ENCODE data around the gene FRYL.

Gene FRYL

DNA sequence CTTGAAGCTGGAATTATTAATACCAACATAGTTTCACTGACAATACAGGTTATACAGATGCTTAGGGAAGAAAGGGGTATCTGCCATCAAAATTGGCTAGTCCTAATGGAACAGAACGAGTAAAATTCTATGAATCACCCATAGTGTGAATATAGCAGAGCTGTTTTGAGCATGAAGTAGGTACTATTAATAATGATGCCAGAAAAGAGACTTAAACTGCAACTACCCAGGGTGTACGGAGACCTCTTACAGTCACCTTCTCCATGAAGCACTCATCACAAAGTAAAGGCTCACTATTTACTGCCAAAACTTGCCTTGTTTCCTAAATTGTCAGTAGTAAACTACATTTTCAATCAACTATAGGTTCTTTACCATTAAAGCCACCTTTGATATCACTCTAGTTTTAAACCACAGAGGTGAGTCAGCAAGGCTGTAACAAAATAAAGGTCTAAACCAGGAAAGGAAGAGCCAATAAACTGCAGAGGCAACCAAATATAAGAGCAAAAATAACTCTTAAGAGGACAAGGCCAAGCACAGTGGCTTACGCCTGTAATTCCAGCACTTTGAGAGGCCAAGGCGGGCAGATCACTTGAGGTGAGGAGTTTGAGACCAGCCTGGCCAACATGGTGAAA lies 114.4 kb downstream of the FRYL start:
- no peak for TF ChIP-seq ZFX (IDR thresholded peaks at IDR 0.05; ENCODE audit: borderline replicate concordance)
- TF ChIP-seq, protein P1, sequence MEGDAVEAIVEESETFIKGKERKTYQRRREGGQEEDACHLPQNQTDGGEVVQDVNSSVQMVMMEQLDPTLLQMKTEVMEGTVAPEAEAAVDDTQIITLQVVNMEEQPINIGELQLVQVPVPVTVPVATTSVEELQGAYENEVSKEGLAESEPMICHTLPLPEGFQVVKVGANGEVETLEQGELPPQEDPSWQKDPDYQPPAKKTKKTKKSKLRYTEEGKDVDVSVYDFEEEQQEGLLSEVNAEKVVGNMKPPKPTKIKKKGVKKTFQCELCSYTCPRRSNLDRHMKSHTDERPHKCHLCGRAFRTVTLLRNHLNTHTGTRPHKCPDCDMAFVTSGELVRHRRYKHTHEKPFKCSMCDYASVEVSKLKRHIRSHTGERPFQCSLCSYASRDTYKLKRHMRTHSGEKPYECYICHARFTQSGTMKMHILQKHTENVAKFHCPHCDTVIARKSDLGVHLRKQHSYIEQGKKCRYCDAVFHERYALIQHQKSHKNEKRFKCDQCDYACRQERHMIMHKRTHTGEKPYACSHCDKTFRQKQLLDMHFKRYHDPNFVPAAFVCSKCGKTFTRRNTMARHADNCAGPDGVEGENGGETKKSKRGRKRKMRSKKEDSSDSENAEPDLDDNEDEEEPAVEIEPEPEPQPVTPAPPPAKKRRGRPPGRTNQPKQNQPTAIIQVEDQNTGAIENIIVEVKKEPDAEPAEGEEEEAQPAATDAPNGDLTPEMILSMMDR (IDR thresholded peaks at IDR 0.05), result no peak
- no peak overlapping the region for H3K27ac ChIP-seq

DNA sequence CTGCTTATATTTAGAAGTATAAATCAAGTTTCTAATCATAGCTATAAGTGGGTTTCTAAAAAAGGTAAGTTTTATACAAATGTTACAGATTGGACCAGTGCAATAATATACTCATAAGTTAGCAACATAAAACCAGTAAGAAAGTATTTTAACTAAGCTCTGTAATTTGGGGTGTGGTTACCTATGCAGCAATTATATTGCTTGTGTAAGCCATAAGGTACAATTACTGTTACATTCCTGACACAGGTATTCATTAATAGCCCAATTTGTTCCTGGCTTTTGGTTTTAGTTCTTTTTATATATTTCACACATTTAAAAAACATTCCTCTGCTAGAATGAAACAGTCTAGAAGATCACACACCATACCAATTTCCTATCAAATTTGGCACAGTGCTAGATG lies 115.1 kb downstream of the FRYL start:
- no peak for TF ChIP-seq ZFX (IDR thresholded peaks at IDR 0.05; ENCODE audit: borderline replicate concordance)
- TF ChIP-seq, protein P1 (IDR thresholded peaks at IDR 0.05), result no peak
- no peak overlapping the region for H3K27ac ChIP-seq

DNA sequence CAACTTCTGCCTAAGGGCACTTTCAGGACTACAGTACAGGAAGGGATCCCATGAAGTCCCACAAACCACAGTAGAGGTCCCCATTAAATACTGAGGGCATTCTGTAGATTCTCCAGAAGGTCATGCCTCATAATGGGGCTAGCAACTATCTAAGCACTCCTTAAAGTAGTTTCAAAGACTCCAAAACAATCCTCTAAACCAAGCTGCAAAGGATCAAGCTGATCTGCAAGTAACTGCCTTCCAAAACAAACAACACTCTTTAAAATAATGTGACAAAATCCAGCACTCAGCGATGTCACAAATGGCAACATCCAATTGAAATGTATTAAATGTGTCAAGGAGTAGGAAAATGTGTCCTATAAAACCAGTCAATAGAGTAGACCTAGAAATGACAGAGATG lies 118.7 kb downstream of the FRYL start:
- H3K27ac ChIP-seq, result no peak overlapping the region
- no peak for TF ChIP-seq ZFX (IDR thresholded peaks at IDR 0.05; ENCODE audit: borderline replicate concordance)
- TF ChIP-seq, protein P1 (IDR thresholded peaks at IDR 0.05), result no peak

DNA sequence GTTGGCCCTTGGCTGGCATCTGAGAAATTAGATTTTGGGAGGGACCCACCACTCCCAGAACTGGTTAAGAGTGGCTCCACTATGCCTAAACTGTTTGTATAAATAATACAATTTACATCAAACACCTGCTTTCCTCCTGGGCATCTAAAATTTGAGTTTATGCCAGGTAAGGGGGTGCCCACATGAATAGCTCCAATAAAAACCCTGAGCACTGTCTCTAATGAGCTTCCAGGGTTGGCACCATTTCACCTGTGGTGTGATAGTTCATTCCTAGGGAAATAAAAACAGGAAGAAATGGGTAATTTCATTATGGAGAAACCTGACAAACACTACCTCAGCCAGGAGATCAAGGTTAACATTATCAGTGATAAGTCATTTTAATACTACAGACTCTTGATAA lies 119.7 kb downstream of the FRYL start:
- H3K27ac ChIP-seq, result no peak overlapping the region

DNA sequence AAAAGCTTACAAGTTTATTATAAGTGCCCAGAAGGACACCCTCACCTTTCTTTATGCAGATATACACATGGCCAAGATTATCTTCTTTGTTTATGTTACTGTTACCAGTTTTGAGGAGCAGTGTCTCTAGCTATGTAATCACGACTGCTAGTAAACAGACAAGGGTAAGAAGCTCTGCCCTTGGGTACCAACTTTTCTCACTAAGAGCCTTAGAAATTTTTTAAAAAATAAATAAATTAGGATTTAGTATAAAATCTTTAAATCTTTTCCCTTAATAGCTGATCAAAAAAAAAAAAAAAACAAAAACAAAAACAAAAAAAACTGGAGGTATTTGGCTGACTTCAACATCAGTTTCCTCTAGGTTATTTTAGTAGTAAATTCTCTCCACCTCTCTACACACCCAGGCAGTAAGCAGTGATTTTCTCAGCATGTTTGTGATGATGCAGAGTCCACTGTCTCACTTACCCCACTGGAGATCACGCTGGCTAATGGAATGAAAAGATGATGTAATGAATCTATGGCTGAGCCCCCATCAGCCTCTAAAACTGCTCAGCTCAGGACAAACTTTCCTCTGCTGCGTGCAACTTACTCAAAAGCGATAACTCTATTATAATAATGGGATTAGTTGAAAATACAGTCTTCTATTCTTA lies 125.9 kb downstream of the FRYL start:
- TF ChIP-seq, protein P1 (IDR thresholded peaks at IDR 0.05), result no peak
- TF ChIP-seq ZFX (IDR thresholded peaks at IDR 0.05; ENCODE audit: borderline replicate concordance), result no peak
- no peak overlapping the region for H3K27ac ChIP-seq

More for the DNA sequence above, 119.7 kb downstream of the FRYL start:
- TF ChIP-seq, protein P1 (IDR thresholded peaks at IDR 0.05), result no peak
- TF ChIP-seq ZFX (IDR thresholded peaks at IDR 0.05; ENCODE audit: borderline replicate concordance), result no peak

DNA sequence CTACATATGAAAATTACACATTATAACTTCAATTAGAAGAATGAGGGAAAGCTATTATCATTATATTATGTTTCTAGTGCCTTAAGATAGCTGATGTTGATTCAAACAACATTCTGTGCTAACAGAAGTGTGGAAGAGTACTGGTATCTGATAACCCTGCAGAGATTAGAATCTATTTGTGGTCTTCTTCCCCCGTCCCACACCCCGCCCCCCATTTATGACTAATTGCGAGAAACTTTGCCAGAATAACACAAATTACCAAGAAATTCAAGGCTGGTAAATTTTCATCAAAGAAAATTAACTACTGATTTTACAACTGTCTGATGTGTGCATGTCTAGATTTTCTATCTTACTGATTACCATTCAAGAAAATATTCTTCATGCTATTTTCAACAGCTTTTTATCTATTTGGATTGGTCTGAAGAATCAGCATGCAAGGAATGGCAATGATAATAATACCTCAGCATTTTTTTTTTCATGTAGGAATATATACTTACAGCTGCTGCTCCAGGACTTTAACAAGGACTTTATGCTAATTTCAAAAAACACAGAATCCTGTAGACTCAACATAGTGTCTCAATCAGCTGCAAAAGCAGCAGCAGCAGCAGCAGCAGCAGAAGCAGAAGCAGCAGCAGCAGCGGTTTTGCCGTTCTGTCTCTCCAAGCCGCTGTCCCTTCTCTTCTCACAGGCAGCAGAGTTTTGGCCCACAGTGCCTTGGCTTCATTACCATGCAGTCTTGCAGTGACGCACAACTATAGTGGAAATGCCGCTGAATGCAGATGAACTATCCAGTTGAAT lies 126.7 kb downstream of the FRYL start:
- H3K27ac ChIP-seq, result no peak overlapping the region
- TF ChIP-seq ZFX (IDR thresholded peaks at IDR 0.05; ENCODE audit: borderline replicate concordance), result no peak
- TF ChIP-seq, protein P1 (IDR thresholded peaks at IDR 0.05), result no peak

DNA sequence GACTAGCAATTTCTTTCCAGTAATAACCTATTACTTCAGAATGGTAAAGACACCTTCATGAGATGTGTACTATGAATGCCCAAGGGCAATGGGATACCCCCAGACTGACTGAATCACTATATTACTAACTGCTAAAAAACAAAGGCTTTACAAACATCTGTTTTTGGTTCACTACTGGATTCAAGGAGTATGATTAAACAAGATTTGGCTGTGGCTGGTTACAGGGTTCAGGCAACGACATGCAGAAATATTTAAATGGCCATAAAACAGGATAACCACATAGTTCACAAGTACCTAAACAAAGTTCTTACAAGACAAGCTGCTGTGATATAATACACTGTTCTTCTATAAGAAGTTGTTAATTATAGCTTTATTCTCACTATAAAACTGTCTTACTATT lies 128.2 kb downstream of the FRYL start:
- TF ChIP-seq, protein P1 (IDR thresholded peaks at IDR 0.05), result no peak
- H3K27ac ChIP-seq, result no peak overlapping the region

Data from 22Rv1 (cell line).